Kidney (tissue), 14 donors: ENCODE results near the gene NFKB2. TPM values are rescaled to one million over a fixed set of nuclear protein-coding genes. Genes with fewer than 3 reads are reported as not detected.
A peak's percentile ranks its signal among the peaks of the same experiment; 100 is the strongest.

ENCODE experiments used
- DNase-seq, 5 donors: peaks; one replicate each; pipeline ENCODE4 v3.0.0-alpha.2; 2013 to 2020
- FAIRE-seq: peaks from 2 replicates; lab custom pipeline; 2012; peaks lifted over from hg19 to GRCh38; lab: Jason Lieb, UNC
- H3K27ac ChIP-seq, 2 donors: one replicate each; pipeline ENCODE4 v1.7.0; 2013; ENCODE audit warnings: low read depth in 2 of 2, low read length in 2 of 2, inconsistent platforms in 1 of 2
- H3K27me3 ChIP-seq: one replicate; pipeline ENCODE4 v1.7.1; 2013; ENCODE audit warnings: low read length, inconsistent platforms; ENCODE audit not compliant: control insufficient read depth, insufficient read depth
- H3K36me3 ChIP-seq, 3 donors: one replicate each; pipeline versions ENCODE4 v1.7.0 to v1.7.1; 2013; ENCODE audit warnings: low read length in 3 of 3, control low read depth in 1 of 3, inconsistent platforms in 1 of 3; ENCODE audit not compliant: insufficient read depth in 3 of 3, control insufficient read depth in 2 of 3
- H3K4me1 ChIP-seq, 3 donors: one replicate each; pipeline versions ENCODE4 v1.7.0 to v1.7.1; 2013; ENCODE audit warnings: low read length in 3 of 3, inconsistent platforms in 1 of 3, low read depth in 1 of 3; ENCODE audit not compliant: control insufficient read depth in 2 of 3, insufficient read depth in 2 of 3
- H3K4me3 ChIP-seq, 3 donors: one replicate each; pipeline versions ENCODE4 v1.7.0 to v1.8.1; 2013; ENCODE audit warnings: low read length in 3 of 3, control low read depth in 1 of 3, inconsistent platforms in 1 of 3
- H3K9ac ChIP-seq, 3 donors: one replicate each; pipeline versions ENCODE4 v1.7.0 to v1.7.1; 2013; ENCODE audit warnings: low read length in 3 of 3, control low read depth in 1 of 3, inconsistent platforms in 1 of 3
- H3K9me3 ChIP-seq, 3 donors: one replicate each; pipeline versions ENCODE4 v1.7.0 to v1.7.1; 2013; ENCODE audit warnings: low read length in 3 of 3, control low read depth in 1 of 3, inconsistent platforms in 1 of 3; ENCODE audit not compliant: control insufficient read depth in 2 of 3, insufficient read depth in 1 of 3
- CTCF ChIP-seq: IDR thresholded peaks from 3 replicates; pipeline ENCODE4 v1.5.1; 2012; ENCODE audit warnings: mild to moderate bottlenecking, moderate library complexity, borderline replicate concordance; ENCODE audit not compliant: insufficient read depth; ENCODE audit errors: extremely low read depth
- intact Hi-C: fragments of 100-400 bp; cut with DNase I; formaldehyde crosslinking; loops from one replicate; pipeline ENCODE4 v1.11.1; 2022
- polyA plus RNA-seq: library from polyadenylated mRNA; stranded (reverse); fragments of 350-450 nt; fragmentation: Illumina TruSeq; extraction: RNeasy Lipid Tissue Mini Kit (QIAGEN cat#74804); gene quantifications from one replicate; pipeline ENCODE4 v1.2.3, GENCODE V29; 2014; ENCODE audit warnings: low read depth, low replicate concordance; ENCODE audit not compliant: insufficient read depth
- total RNA-seq: library from RNA; stranded (reverse); fragmentation: NEBNext Ultra II Directional; extraction: Animal tissue kit (Norgen Biotek cat#: 25700); gene quantifications from one replicate; pipeline ENCODE4 v1.2.1, GENCODE V29; 2021
- donor health status: control.
- donor health status: control.
- donor health status: control.
- donor health status: control.
- donor health status: control.
- donor health status: DM: yes; HTN: yes; CAD: no.
- donor health status: Normal renal cell carcinoma (clear cell type).

NFKB2 gene
- total and polyA plus RNA-seq, 2 donors from 2014 or later: 14.0 to 62.7 TPM

GRCh38 chr10:102413806-102414561 lies 18.5 kb downstream of the NFKB2 start:
- H3K27me3 ChIP-seq: peaks cover 5% of the 10 kb centered on the region
- DNase-seq: peak in 2 of 5 donors; percentile 37 to 59

GRCh38 chr10:102414749-102415148 lies 19.2 kb downstream of the NFKB2 start:
- Histone ChIP-seq H3K27ac (no peak overlapping the region), H3K4me3 (no peak overlapping the region), H3K4me1 (peaks cover 0 to 8% (median 1%) of the 10 kb centered on the region in 3 donors), H3K9ac (no peak overlapping the region), H3K36me3 (no peaks in the 10 kb centered on the region), H3K9me3 (no peaks in the 10 kb centered on the region), H3K27me3 (peaks cover 5% of the 10 kb centered on the region)
- no peak for FAIRE-seq
- DNase-seq: peak in 1 of 5 donors; percentile 56
- intact Hi-C loops: no loop called here
- TF ChIP-seq CTCF: no peak

More at GRCh38 chr10:102413806-102414561, 18.5 kb downstream of the NFKB2 start:
- no peaks in the 10 kb centered on the region for H3K36me3 ChIP-seq
- H3K9me3 ChIP-seq: no peaks in the 10 kb centered on the region
- TF ChIP-seq CTCF: no peak
- no peak overlapping the region for H3K4me3 ChIP-seq
- H3K9ac ChIP-seq: no peak overlapping the region
- FAIRE-seq: no peak
- intact Hi-C loops: no loop called here
- no peak overlapping the region for H3K27ac ChIP-seq
- H3K4me1 ChIP-seq: peaks cover 0 to 3% (median 1%) of the 10 kb centered on the region in 3 donors

- Histone ChIP-seq H3K4me3 (no peak overlapping the region), H3K4me1 (peaks cover 0 to 14% (median 6%) of the 10 kb centered on the region in 3 donors), H3K9me3 (no peaks in the 10 kb centered on the region), H3K9ac (no peak overlapping the region), H3K27me3 (peaks cover 5% of the 10 kb centered on the region), H3K27ac (no peak overlapping the region), H3K36me3 (no peaks in the 10 kb centered on the region)
- intact Hi-C loops: no loop called here
- FAIRE-seq: no peak
- no peak for TF ChIP-seq CTCF
- DNase-seq: no peak
Observed at GRCh38 chr10:102416283-102416682, 20.8 kb downstream of the NFKB2 start.
